22Rv1 (cell line): Measurements from ENCODE around the gene AUTS2.

Experiments
- CTCF ChIP-seq: fragments of 450-650 bp; IDR thresholded peaks from 2 replicates; pipeline ENCODE4 v1.5.1; 2017; ENCODE audit warnings: mild to moderate bottlenecking
- ZFX ChIP-seq: fragments of 450-650 bp; IDR thresholded peaks from 2 replicates; pipeline ENCODE4 v1.6.1; 2017; ENCODE audit warnings: antibody characterized with exemption, borderline replicate concordance

GRCh38 chr7:70805360-70805759 lies 1207.1 kb downstream of the AUTS2 start:
- TF ChIP-seq CTCF (no peak), ZFX (no peak)
